ENCODE measurements around the gene ADGRE2. TPM values are rescaled to one million over a fixed set of nuclear protein-coding genes. Genes with fewer than 3 reads are reported as not detected.
"Not testable (repeated sequence)": the region's sequence is repeated elsewhere in the genome, so short reads cannot be mapped to it uniquely, and the experiment has no call there.

ADGRE2 gene
- polyA plus RNA-seq, 3 donors, result 13.1 to 91.1 (median 47.6) TPM

DNA sequence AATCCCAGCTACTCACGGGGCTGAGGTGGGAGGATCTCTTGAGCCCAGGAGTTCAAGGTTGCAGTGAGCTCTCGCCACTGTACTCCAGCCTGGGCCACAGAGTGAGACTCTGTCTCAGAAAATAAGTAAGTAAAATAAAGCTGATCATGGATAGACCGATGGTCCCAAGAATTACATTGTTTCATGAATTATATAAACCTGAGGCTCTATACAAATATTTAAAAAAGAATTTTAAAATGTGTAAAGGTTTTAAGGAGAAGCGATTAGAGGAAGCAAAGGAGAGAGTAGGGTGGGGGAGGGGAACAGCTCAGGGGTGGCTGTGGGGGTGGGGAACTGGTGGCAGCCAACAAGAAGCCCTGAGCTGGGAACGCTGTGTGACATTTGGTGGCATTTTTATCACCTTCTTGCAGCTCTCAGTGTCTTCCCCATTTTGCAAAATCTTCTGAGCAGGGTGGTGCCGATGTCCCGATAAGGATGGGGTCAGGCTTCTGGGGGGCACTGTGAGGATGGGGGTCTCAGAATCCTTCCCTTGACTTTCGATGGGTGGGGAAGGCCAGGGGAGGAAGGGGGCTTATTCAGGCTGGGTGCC is 5.1 kb upstream of the ADGRE2 start:
- peak; percentile 42 to 49 (median 48) for DNase-seq
- Histone ChIP-seq H3K4me2 (replicated peaks; ENCODE audit: extremely low read depth, low read length, poor library complexity, severe bottlenecking) (peak overlapping the region; percentile 24), H3K27ac (ENCODE audit: low read depth in 1 of 2, low read length in 2 of 2) (peak overlapping the region; percentile 92 to 95), H3K9ac (ENCODE audit: insufficient read depth, low read length, poor library complexity, severe bottlenecking) (peak overlapping the region; percentile 81), H3K4me1 (ENCODE audit: control insufficient read depth in 1 of 2, insufficient read depth in 2 of 2, low read length in 2 of 2) (peaks cover 68 to 77% of the 10 kb centered on the region in 2 donors), H3K4me3 (replicated peaks in 1 of 3; ENCODE audit: low read depth in 2 of 3, low read length in 3 of 3) (peak overlapping the region in 1 of 3 experiments; percentile 56)
- Mint-ChIP-seq H3K4me3 (peak overlapping the region; percentile 58 to 75), H3K27me3 (ENCODE audit: low read depth in 3 of 3) (peaks cover 1 to 11% (median 2%) of the 10 kb centered on the region in 3 donors), H3K4me1 (peaks cover 63% of the 10 kb centered on the region), H3K27ac (peak overlapping the region; percentile 98 to 100 (median 99))
- not testable (repeated sequence) for H3K79me2 ChIP-seq (ENCODE audit: insufficient read depth, low read length); H3K9me3 ChIP-seq (replicated peaks in 1 of 2; ENCODE audit: control insufficient read depth in 1 of 2, insufficient read depth in 1 of 2, low read length in 2 of 2); H4K20me1 ChIP-seq (ENCODE audit: insufficient read depth, low read length); H3K36me3 Mint-ChIP-seq; H3K9me3 Mint-ChIP-seq; H2AFZ ChIP-seq (ENCODE audit: insufficient read depth, low read depth, low read length, poor library complexity, severe bottlenecking); H3K36me3 ChIP-seq (replicated peaks in 1 of 2; ENCODE audit: control insufficient read depth in 1 of 2, insufficient read depth in 2 of 2, low read length in 2 of 2); H3K27me3 ChIP-seq (ENCODE audit: control insufficient read depth in 2 of 2, insufficient read depth in 2 of 2, low read length in 2 of 2)
- WGBS (ENCODE audit: insufficient coverage), result 33% methylated on average over 2 of the region's 8 CpGs
- intact Hi-C loops (cut with micrococcal nuclease), result loop anchor here in 1 of 2 donors (10.0 kb wide), 2 partner anchors 109 to 409 kb away; partner anchors contain the start of gene ADGRE3

DNA sequence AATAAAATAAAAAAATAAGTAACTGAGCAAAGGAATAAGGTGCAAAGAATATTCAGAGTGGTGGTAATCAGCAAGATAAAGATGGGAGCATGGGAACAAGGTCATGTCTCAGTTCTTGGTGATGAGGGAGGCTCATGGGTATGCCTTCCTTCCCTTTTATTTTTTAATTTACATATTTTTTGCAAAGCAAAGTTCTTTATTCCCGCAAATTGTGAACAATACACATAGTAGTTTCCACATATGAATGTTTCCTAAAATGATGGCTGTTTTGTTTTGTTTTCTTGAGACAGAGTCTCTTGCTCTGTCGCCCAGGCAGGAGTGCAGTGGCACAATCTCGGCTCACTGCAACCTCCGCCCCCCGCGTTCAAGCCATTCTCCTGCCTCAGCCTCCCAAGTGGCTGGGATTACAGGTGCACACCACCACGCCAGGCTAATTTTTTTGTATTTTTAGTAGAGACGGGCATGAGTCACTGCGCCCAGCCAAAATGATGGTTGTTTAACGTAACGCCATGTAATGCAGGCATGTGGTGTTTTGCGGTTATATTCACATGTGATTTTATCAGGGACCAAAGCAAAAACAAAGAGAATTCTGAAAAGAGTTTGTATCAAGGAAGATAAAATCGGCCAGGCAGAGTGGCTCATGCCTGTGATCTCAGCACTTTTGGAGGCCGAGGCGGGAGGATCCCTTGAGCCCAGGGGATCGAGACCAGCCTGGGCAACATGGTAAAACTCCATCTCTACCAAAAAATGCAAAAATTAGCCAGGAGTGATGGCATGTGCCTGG is 4.5 kb upstream of the ADGRE2 start:
- Histone ChIP-seq H3K27me3 (ENCODE audit: control insufficient read depth in 2 of 2, insufficient read depth in 2 of 2, low read length in 2 of 2) (no peaks in the 10 kb centered on the region), H3K27ac (ENCODE audit: low read depth in 1 of 2, low read length in 2 of 2) (peak overlapping the region; percentile 92 to 95), H3K4me2 (replicated peaks; ENCODE audit: extremely low read depth, low read length, poor library complexity, severe bottlenecking) (peak overlapping the region; percentile 24), H3K36me3 (replicated peaks in 1 of 2; ENCODE audit: control insufficient read depth in 1 of 2, insufficient read depth in 2 of 2, low read length in 2 of 2) (no peaks in the 10 kb centered on the region), H3K79me2 (ENCODE audit: insufficient read depth, low read length) (no peaks in the 10 kb centered on the region), H3K4me3 (replicated peaks in 1 of 3; ENCODE audit: low read depth in 2 of 3, low read length in 3 of 3) (peak overlapping the region in 1 of 3 experiments; percentile 56), H3K4me1 (ENCODE audit: control insufficient read depth in 1 of 2, insufficient read depth in 2 of 2, low read length in 2 of 2) (peaks cover 65 to 74% of the 10 kb centered on the region in 2 donors), H3K9ac (ENCODE audit: insufficient read depth, low read length, poor library complexity, severe bottlenecking) (peak overlapping the region; percentile 36), H2AFZ (ENCODE audit: insufficient read depth, low read depth, low read length, poor library complexity, severe bottlenecking) (no peak overlapping the region), H4K20me1 (ENCODE audit: insufficient read depth, low read length) (no peaks in the 10 kb centered on the region), H3K9me3 (replicated peaks in 1 of 2; ENCODE audit: control insufficient read depth in 1 of 2, insufficient read depth in 1 of 2, low read length in 2 of 2) (no peaks in the 10 kb centered on the region)
- TF ChIP-seq, protein P1, sequence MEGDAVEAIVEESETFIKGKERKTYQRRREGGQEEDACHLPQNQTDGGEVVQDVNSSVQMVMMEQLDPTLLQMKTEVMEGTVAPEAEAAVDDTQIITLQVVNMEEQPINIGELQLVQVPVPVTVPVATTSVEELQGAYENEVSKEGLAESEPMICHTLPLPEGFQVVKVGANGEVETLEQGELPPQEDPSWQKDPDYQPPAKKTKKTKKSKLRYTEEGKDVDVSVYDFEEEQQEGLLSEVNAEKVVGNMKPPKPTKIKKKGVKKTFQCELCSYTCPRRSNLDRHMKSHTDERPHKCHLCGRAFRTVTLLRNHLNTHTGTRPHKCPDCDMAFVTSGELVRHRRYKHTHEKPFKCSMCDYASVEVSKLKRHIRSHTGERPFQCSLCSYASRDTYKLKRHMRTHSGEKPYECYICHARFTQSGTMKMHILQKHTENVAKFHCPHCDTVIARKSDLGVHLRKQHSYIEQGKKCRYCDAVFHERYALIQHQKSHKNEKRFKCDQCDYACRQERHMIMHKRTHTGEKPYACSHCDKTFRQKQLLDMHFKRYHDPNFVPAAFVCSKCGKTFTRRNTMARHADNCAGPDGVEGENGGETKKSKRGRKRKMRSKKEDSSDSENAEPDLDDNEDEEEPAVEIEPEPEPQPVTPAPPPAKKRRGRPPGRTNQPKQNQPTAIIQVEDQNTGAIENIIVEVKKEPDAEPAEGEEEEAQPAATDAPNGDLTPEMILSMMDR (IDR thresholded peaks at IDR 0.05), result no peak
- intact Hi-C loops (cut with micrococcal nuclease), result loop anchor here in 1 of 2 donors (10.0 kb wide), 2 partner anchors 108 to 408 kb away; partner anchors contain the start of gene ADGRE3
- no peak for DNase-seq
- Mint-ChIP-seq H3K36me3 (no peaks in the 10 kb centered on the region), H3K27ac (peak overlapping the region; percentile 98 to 100 (median 99)), H3K27me3 (ENCODE audit: low read depth in 3 of 3) (peaks cover 1 to 8% (median 6%) of the 10 kb centered on the region in 3 donors), H3K4me1 (peaks cover 61% of the 10 kb centered on the region), H3K9me3 (peaks cover 0 to 5% (median 0%) of the 10 kb centered on the region in 7 donors), H3K4me3 (peak overlapping the region; percentile 39 to 75)
- WGBS (ENCODE audit: insufficient coverage), result 90% methylated on average over 9 of the region's 16 CpGs

DNA sequence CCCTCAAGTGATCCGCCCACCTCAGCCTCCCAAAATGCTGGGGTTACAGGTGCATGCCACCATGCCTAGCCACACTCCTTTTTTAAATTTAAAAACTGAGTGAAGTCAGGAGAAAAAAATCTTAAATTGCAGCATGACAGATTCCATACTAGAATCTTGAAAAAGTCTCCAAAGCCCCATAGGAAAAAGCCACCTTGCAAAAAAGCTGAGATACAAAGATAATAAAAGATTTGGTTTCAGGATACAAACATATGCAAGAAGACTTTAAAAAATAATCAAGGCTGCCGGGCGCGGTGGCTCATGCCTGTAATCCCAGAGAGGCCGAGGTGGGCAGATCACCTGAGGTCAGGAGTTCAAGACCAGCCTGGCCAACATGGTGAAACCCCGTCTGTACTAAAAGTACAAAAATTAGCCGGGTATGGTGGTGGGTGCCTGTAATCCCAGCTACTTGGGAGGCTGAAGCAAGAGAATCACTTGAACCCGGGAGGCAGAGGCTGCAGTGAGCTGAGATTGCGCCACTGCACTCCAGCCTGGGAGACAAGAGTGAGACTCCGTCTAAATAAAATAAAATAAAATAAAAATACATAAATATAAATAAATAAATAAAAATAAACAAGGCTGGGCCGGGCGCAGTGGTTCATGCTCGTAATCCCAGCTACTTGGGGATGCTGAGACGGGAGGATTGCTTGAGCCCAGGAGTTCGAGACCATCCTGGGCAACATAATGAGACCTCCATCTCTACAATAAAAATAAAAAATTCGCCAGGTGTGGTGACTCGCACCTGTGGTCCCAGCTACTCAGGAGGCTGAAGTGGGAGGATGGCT is 3.6 kb upstream of the ADGRE2 start:
- H2AFZ ChIP-seq (ENCODE audit: insufficient read depth, low read depth, low read length, poor library complexity, severe bottlenecking); H3K9ac ChIP-seq (ENCODE audit: insufficient read depth, low read length, poor library complexity, severe bottlenecking); H3K79me2 ChIP-seq (ENCODE audit: insufficient read depth, low read length); H3K27me3 Mint-ChIP-seq (ENCODE audit: low read depth in 3 of 3); H3K27me3 ChIP-seq (ENCODE audit: control insufficient read depth in 2 of 2, insufficient read depth in 2 of 2, low read length in 2 of 2); DNase-seq; H4K20me1 ChIP-seq (ENCODE audit: insufficient read depth, low read length); H3K4me2 ChIP-seq (replicated peaks; ENCODE audit: extremely low read depth, low read length, poor library complexity, severe bottlenecking); H3K36me3 ChIP-seq (replicated peaks in 1 of 2; ENCODE audit: control insufficient read depth in 1 of 2, insufficient read depth in 2 of 2, low read length in 2 of 2); H3K36me3 Mint-ChIP-seq; H3K9me3 Mint-ChIP-seq; H3K4me3 ChIP-seq (replicated peaks in 1 of 3; ENCODE audit: low read depth in 2 of 3, low read length in 3 of 3); H3K9me3 ChIP-seq (replicated peaks in 1 of 2; ENCODE audit: control insufficient read depth in 1 of 2, insufficient read depth in 1 of 2, low read length in 2 of 2); H3K4me3 Mint-ChIP-seq: not testable (repeated sequence)
- peaks cover 61 to 69% of the 10 kb centered on the region in 2 donors for H3K4me1 ChIP-seq (ENCODE audit: control insufficient read depth in 1 of 2, insufficient read depth in 2 of 2, low read length in 2 of 2)
- H3K27ac Mint-ChIP-seq, result peak overlapping the region in 4 of 7 donors; percentile 50 to 100 (median 88)
- peak overlapping the region in 1 of 2 donors; percentile 20 for H3K27ac ChIP-seq (ENCODE audit: low read depth in 1 of 2, low read length in 2 of 2)
- WGBS (ENCODE audit: insufficient coverage), result 100% methylated on average over 7 of the region's 17 CpGs
- intact Hi-C loops (cut with micrococcal nuclease), result loop anchor here in 1 of 2 donors (10.0 kb wide), 2 partner anchors 107 to 407 kb away; partner anchors contain the start of gene ADGRE3
- H3K4me1 Mint-ChIP-seq, result peaks cover 61% of the 10 kb centered on the region

All from CD14-positive monocyte (primary cell).